WTC11 (cell line): Measurements from ENCODE around the gene KCNMB4.

Experiments used
- CREB1 ChIP-seq: sonication (generic); formaldehyde crosslinking; IDR thresholded peaks from 2 replicates; pipeline ENCODE4 v1.8.0; 2023; ENCODE audit warnings: mild to moderate bottlenecking, missing genetic modification reagents
- FOXJ3 ChIP-seq: sonication (generic); formaldehyde crosslinking; IDR thresholded peaks from 2 replicates; pipeline ENCODE4 v1.9.0; 2021; ENCODE audit warnings: missing genetic modification reagents, mild to moderate bottlenecking, borderline replicate concordance
- MYBL2 ChIP-seq: sonication (generic); formaldehyde crosslinking; IDR thresholded peaks from 2 replicates; pipeline ENCODE4 v1.8.1; 2023; ENCODE audit warnings: mild to moderate bottlenecking, moderate library complexity, missing genetic modification reagents
- OVOL2 ChIP-seq: fragments of 250-450 bp; sonication (Bioruptor Pico); IDR thresholded peaks from 2 replicates; pipeline ENCODE4 v1.9.0; 2021; ENCODE audit warnings: mild to moderate bottlenecking, borderline replicate concordance
- ZNF423 ChIP-seq: fragments of 250-450 bp; sonication (Bioruptor Pico); IDR thresholded peaks from 2 replicates; pipeline ENCODE4 v2.1.2; 2022; ENCODE audit warnings: mild to moderate bottlenecking, moderate library complexity
- TF ChIP-seq, protein P1 (sequence below): fragments of 200-600 bp; IDR thresholded peaks from 2 replicates; pipeline ENCODE4 v1.8.0; 2022; ENCODE audit warnings: antibody characterized with exemption

DNA sequence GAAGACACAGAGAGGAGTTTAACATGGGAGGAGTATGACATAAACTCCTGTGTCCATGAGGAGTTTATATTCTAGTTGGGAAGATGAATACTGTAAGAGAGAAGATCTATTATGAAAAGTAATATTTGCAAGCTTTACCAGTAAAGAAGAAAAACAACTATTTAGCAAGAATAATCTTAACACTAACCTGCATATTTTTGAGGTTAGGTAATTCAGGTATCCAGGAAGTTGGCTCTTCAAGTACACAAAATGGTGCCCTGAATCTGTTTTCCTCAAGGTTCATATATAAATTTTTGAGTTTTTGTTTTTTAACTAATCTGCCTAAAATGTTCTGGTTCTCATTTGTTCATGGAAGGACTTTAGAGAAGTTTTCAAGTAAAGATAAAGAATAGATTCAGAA lies 33.9 kb upstream of the KCNMB4 start:
- TF ChIP-seq MYBL2 (CRISPR knock-in tag) (no peak), ZNF423 (CRISPR knock-in tag) (no peak), FOXJ3 (no peak), CREB1 (CRISPR knock-in tag) (no peak), OVOL2 (no peak)
- TF ChIP-seq, protein P1, sequence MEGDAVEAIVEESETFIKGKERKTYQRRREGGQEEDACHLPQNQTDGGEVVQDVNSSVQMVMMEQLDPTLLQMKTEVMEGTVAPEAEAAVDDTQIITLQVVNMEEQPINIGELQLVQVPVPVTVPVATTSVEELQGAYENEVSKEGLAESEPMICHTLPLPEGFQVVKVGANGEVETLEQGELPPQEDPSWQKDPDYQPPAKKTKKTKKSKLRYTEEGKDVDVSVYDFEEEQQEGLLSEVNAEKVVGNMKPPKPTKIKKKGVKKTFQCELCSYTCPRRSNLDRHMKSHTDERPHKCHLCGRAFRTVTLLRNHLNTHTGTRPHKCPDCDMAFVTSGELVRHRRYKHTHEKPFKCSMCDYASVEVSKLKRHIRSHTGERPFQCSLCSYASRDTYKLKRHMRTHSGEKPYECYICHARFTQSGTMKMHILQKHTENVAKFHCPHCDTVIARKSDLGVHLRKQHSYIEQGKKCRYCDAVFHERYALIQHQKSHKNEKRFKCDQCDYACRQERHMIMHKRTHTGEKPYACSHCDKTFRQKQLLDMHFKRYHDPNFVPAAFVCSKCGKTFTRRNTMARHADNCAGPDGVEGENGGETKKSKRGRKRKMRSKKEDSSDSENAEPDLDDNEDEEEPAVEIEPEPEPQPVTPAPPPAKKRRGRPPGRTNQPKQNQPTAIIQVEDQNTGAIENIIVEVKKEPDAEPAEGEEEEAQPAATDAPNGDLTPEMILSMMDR, result no peak
